Mesothelial cell of epicardium (in vitro differentiated cells): ENCODE measurements around the gene TLL1. TPM values are rescaled to one million over a fixed set of nuclear protein-coding genes. Genes with fewer than 3 reads are reported as not detected.

Source experiments
- DNase-seq, 2 experiments: peaks; one replicate each; pipeline ENCODE4 v3.0.0; 2021; ENCODE audit warnings: low spot score in 2 of 2; ENCODE audit not compliant: unreplicated experiment in 2 of 2
- H3K27ac Mint-ChIP-seq: 2 replicates; pipeline ENCODE4 v1.8.0; 2021; ENCODE audit warnings: mixed read lengths
- H3K27me3 Mint-ChIP-seq: 2 replicates; pipeline ENCODE4 v1.8.0; 2021; ENCODE audit warnings: low read depth, mixed read lengths
- H3K36me3 Mint-ChIP-seq: 2 replicates; pipeline ENCODE4 v1.8.0; 2021; ENCODE audit warnings: mixed read lengths
- H3K4me1 Mint-ChIP-seq: 2 replicates; pipeline ENCODE4 v1.8.0; 2021; ENCODE audit warnings: mixed read lengths
- H3K4me3 Mint-ChIP-seq: 2 replicates; pipeline ENCODE4 v1.8.0; 2021; ENCODE audit warnings: mild to moderate bottlenecking, moderate library complexity, mixed read lengths
- H3K9me3 Mint-ChIP-seq: 2 replicates; pipeline ENCODE4 v1.8.0; 2021; ENCODE audit warnings: mixed read lengths
- total RNA-seq: library from RNA; stranded (reverse); gene quantifications from 3 replicates; pipeline ENCODE4 v1.2.1, GENCODE V29; 2021
- TF ChIP-seq, protein P1 (sequence below): fragments of 200-600 bp; sonication (generic); IDR thresholded peaks from one replicate; pipeline ENCODE4 v1.5.0; 2021; ENCODE audit warnings: antibody characterized with exemption; ENCODE audit not compliant: unreplicated experiment

TLL1 gene
- total RNA-seq, result 1.2 to 1.8 TPM (median 1.5 TPM) in 3 replicates

DNA sequence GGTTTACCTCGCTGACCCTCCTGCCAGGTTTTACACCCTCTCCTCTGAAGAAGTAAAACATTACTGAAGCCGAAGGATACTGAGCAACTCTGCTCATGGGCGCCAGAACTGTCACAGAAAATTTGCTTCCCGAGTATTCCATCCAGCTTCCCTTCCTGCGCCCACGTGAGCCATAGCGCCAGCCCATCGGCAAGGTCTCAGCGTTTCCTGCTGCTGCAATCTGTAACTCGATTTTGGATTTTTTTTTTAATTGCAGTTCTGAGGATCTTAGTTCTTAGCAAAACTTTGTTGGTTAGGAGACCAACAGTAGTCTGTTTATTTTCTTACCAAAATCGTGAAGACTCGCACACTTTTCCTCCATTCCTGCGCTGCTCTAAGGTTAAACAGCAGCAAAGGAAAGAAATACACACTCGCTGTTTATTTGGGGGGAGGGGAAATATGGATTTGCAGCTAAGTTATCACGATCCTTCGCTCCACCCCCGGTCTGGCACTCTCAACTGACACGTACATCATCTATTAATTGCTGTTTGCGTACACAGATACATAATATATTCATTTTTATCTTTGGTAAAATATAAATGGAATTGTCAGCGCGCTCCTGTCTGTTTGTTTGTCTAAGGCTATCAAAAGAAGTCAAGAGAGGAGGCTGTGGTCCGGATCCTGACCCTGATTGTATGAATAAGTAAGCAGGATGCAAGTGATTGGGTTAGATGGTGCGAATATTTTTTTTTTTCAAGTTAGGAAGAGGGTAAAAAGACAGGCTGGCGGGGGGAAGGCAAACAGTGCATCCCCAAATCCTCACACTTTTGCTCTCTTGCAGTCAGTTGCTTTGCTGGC, at the start of gene TLL1:
TLL1 (plus strand) TSS at position 777 of the 837 bp plus-strand sequence. CDS start 668 bp downstream, outside the sequence.
- no peak within 1 kb of the TSS for H3K27ac Mint-ChIP-seq
- H3K4me3 Mint-ChIP-seq, result peak within 1 kb of the TSS; percentile 74
- peaks cover 94% of the 10 kb centered on the region for H3K27me3 Mint-ChIP-seq

DNA sequence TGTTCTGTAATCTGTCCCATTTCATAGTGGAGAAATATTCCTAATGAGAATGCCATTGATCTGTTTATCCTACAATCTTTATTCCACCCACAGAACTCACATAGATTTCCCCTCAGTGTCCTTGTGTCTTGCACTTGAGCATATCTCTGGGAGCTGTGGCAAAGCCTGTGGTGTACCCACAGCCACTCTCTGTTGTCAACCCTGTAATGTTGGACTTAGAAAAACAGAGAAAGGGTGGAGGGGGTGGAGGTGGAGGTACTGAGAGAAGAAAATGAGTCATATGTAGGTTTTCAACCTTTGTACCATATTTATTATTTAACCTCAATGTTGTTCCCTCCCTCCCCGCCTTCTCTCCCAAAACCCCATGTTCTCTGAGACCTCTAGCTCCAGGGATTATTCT, 46.9 kb upstream of the TLL1 start:
- peaks cover 5% of the 10 kb centered on the region for H3K27me3 Mint-ChIP-seq
- no peaks in the 10 kb centered on the region for H3K36me3 Mint-ChIP-seq
- H3K4me3 Mint-ChIP-seq, result no peak overlapping the region
- peaks cover 26% of the 10 kb centered on the region for H3K9me3 Mint-ChIP-seq
- TF ChIP-seq, protein P1, sequence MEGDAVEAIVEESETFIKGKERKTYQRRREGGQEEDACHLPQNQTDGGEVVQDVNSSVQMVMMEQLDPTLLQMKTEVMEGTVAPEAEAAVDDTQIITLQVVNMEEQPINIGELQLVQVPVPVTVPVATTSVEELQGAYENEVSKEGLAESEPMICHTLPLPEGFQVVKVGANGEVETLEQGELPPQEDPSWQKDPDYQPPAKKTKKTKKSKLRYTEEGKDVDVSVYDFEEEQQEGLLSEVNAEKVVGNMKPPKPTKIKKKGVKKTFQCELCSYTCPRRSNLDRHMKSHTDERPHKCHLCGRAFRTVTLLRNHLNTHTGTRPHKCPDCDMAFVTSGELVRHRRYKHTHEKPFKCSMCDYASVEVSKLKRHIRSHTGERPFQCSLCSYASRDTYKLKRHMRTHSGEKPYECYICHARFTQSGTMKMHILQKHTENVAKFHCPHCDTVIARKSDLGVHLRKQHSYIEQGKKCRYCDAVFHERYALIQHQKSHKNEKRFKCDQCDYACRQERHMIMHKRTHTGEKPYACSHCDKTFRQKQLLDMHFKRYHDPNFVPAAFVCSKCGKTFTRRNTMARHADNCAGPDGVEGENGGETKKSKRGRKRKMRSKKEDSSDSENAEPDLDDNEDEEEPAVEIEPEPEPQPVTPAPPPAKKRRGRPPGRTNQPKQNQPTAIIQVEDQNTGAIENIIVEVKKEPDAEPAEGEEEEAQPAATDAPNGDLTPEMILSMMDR, result no peak
- peaks cover 11% of the 10 kb centered on the region for H3K4me1 Mint-ChIP-seq
- DNase-seq, result no peak
- no peak overlapping the region for H3K27ac Mint-ChIP-seq

More for the DNA sequence above, at the start of gene TLL1:
- H3K36me3 Mint-ChIP-seq, result no peaks in the 10 kb centered on the region
- no peak for DNase-seq
- H3K4me1 Mint-ChIP-seq, result peaks cover 25% of the 10 kb centered on the region
- TF ChIP-seq, protein P1, result no peak
- no peaks in the 10 kb centered on the region for H3K9me3 Mint-ChIP-seq

DNA sequence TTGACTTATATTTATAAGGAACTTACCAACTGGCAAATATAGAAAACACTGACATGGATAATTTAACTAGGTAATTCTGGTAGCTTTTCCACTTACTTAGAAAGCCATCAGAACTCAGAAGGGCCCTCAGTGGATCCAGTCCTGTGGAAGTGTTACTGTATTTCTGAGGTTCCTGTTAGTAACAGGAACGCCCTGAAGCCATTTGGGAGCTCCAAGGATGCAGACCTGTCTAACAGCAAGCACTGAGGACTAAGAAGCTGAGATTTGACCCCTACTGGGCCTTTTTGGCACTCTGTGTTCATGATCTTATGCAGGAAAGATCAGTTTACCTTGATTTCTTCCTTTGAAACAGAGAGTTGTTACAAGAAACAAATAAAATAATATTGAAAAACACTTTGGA, 46.0 kb upstream of the TLL1 start:
- Mint-ChIP-seq H3K4me3 (no peak overlapping the region), H3K27me3 (peaks cover 1% of the 10 kb centered on the region), H3K27ac (no peak overlapping the region), H3K9me3 (peaks cover 25% of the 10 kb centered on the region), H3K36me3 (no peaks in the 10 kb centered on the region), H3K4me1 (peaks cover 11% of the 10 kb centered on the region)
- DNase-seq, result no peak
- TF ChIP-seq, protein P1, result no peak

DNA sequence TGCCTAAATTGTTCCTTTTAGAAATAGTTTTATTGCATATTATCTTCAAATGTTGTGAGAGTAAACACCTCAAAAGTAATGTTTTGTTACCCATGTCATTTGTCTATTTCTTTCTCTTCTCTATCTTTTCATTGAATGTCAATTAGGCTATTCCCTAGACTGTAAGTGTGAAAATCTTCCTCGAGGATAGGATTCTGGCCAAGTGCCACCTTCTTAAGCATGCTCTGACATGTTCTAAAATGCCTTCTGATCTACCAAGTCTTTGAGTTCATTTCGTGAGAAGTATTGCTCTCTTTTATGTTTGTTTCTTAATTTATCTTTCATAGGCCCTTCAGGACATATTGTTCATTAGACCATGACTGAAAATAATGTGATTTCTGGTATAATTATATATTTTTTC, 44.1 kb upstream of the TLL1 start:
- Mint-ChIP-seq H3K9me3 (peaks cover 15% of the 10 kb centered on the region), H3K4me1 (peaks cover 11% of the 10 kb centered on the region)

DNA sequence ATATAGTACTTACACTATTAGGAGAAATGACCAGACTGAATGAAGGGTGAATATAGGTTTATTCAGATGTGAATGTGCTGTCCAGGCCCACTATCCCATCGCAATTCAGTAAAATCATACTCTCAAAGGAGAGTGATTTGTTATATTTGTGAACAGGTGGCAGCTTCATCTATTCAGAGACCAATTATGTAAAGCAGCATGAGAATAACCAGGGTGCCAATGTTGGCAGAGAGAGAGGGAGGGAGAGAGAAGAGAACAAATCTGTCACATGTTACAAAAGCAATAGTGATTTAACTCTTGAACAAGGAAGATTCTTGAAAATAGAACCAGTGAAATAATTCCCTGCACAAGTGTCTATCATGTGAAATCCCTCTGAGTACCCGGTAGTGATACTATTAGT, 38.9 kb upstream of the TLL1 start:
- DNase-seq, result no peak
- no peak overlapping the region for H3K27ac Mint-ChIP-seq
- peaks cover 2% of the 10 kb centered on the region for H3K27me3 Mint-ChIP-seq
- no peaks in the 10 kb centered on the region for H3K36me3 Mint-ChIP-seq
- H3K9me3 Mint-ChIP-seq, result peaks cover 4% of the 10 kb centered on the region
- no peak overlapping the region for H3K4me3 Mint-ChIP-seq
- no peaks in the 10 kb centered on the region for H3K4me1 Mint-ChIP-seq
- TF ChIP-seq, protein P1, result no peak

More for the DNA sequence above, 44.1 kb upstream of the TLL1 start:
- DNase-seq, result no peak
- H3K27ac Mint-ChIP-seq, result no peak overlapping the region
- no peaks in the 10 kb centered on the region for H3K36me3 Mint-ChIP-seq
- no peak overlapping the region for H3K4me3 Mint-ChIP-seq
- no peaks in the 10 kb centered on the region for H3K27me3 Mint-ChIP-seq
- TF ChIP-seq, protein P1, result no peak
